Heart right ventricle (tissue), 16 donors: ENCODE measurements around the gene MC5R. TPM values are rescaled to one million over a fixed set of nuclear protein-coding genes. Genes with fewer than 3 reads are reported as not detected.

ENCODE experiments used
- ATAC-seq, 8 donors: fragments of 200-7000 bp; cut with Tn5 transposase; one replicate each; pipeline ENCODE4 v1.9.1; 2020; ENCODE audit warnings: mild to moderate bottlenecking in 8 of 8, moderate library complexity in 8 of 8, moderate number of reproducible peaks in 1 of 8
- DNase-seq, 2 donors: peaks; one replicate each; pipeline ENCODE4 v3.0.0-alpha.2; 2020
- H3K27ac ChIP-seq, 10 donors: fragments of 200-600 bp; sonication (generic) in 2 of 10; one replicate each; pipeline versions ENCODE4 v1.5.0 to v1.8.0; 2020 to 2022; ENCODE audit warnings: mild to moderate bottlenecking in 3 of 10
- H3K27me3 ChIP-seq, 7 donors: fragments of 200-600 bp; one replicate each; pipeline ENCODE4 v1.8.0; 2021 to 2022; ENCODE audit warnings: mild to moderate bottlenecking in 2 of 7
- H3K36me3 ChIP-seq, 9 donors: fragments of 200-600 bp; sonication (generic) in 1 of 9; one replicate each; pipeline versions ENCODE4 v1.5.0 to v1.8.0; 2020 to 2022; ENCODE audit warnings: mild to moderate bottlenecking in 2 of 9
- H3K4me1 ChIP-seq, 9 donors: fragments of 200-600 bp; sonication (generic) in 1 of 9; one replicate each; pipeline versions ENCODE4 v1.5.0 to v1.8.0; 2020 to 2022; ENCODE audit warnings: mild to moderate bottlenecking in 4 of 9
- H3K4me3 ChIP-seq, 10 donors: fragments of 200-600 bp; sonication (generic) in 2 of 10; one replicate each; pipeline versions ENCODE4 v1.5.0 to v1.8.0; 2020 to 2022; ENCODE audit warnings: mild to moderate bottlenecking in 7 of 10, moderate library complexity in 2 of 10
- H3K9me3 ChIP-seq, 11 donors: fragments of 200-600 bp in 10 of 11; sonication (generic) in 2 of 11; one replicate each; pipeline versions ENCODE4 v1.5.0 to v1.8.0; 2013 to 2022; ENCODE audit warnings: mild to moderate bottlenecking in 2 of 11, control low read depth in 1 of 11, moderate library complexity in 1 of 11
- WGBS, 2 donors: extraction: QIAGEN DNeasy Blood & Tissue Kit; methylation state at CpG; one replicate each; pipeline ENCODE4 v1.1.7; 2013; ENCODE audit warnings: inconsistent platforms in 1 of 2; 5-methylcytosine and 5-hydroxymethylcytosine counted together
- intact Hi-C, 10 donors: fragments of 100-400 bp; cut with DNase I; formaldehyde crosslinking; loops; one replicate each; pipeline versions ENCODE4 v1.11.1 to v1.14.2; 2022
- polyA plus RNA-seq, 2 donors: library from polyadenylated mRNA; stranded (reverse); fragments of 200-250 nt; gene quantifications; one replicate each; pipeline ENCODE4 v1.2.3, GENCODE V29; 2013
- total RNA-seq, 10 donors: library from RNA; stranded (reverse); fragmentation: NEBNext Ultra II Directional in 3 of 10; extraction: Animal tissue kit (Norgen Biotek cat#: 25700) in 3 of 10; gene quantifications; one replicate each; pipeline versions ENCODE4 v1.2.1 to v1.2.4, GENCODE V29; 2021 to 2023
- TF ChIP-seq, protein P1 (sequence below), 9 donors: fragments of 200-600 bp; sonication (generic) in 2 of 9; IDR thresholded peaks; one replicate each; pipeline versions ENCODE4 v1.5.0 to v1.8.0; 2021 to 2022; ENCODE audit warnings: antibody characterized with exemption in 9 of 9, mild to moderate bottlenecking in 5 of 9, moderate library complexity in 1 of 9
- donor health status: Arrhythmogenic right ventricular cardiomyopathy.
- donor health status: ischemic (EF 13 %, LVEDD 7.1; RV severe dilation, severe dysfunction).
- donor health status: healthy with polysubstance abuse.
- donor health status: DM: no; HTN: yes; CAD: no.
- donor health status: DM: no; HTN: no; CAD: no.
- donor health status: ischemic (EF 25% LVEDD 6.9; RV normal size, moderate dysfunction).
- donor health status: ischemic (EF 25% LVEDD 5.7; RV mildly dilated, moderate dysfunction).
- donor health status: healthy.
- donor health status: DM: yes; HTN: yes; CAD: no.
- donor health status: Ischemic cardiomyopathy.
- donor health status: ischemic (EF 35%, LVEDD 5.7; RV mildly dilated, moderate dysfunction).
- donor health status: nonischemic (EF 11% LVEDD 7.7; RV severe dilation, severe dysfunction).
- donor health status: DM: yes; HTN: yes; CAD: no.
- donor health status: PGD.
- donor health status: ischemic (EF 29% LVEDD 5.4; RV normal size, mild dysfunction).
- donor health status: nonischemic (EF 23%, LVEDD 6.1; RV moderate dilation, normal function).

The MC5R gene
- total and polyA plus RNA-seq, 12 donors: not detected

- Histone ChIP-seq H3K4me3 (no peak overlapping the region), H3K4me1 (no peaks in the 10 kb centered on the region), H3K36me3 (no peaks in the 10 kb centered on the region), H3K27ac (no peak overlapping the region), H3K27me3 (peaks cover 0 to 7% (median 0%) of the 10 kb centered on the region in 7 donors), H3K9me3 (no peaks in the 10 kb centered on the region)
- intact Hi-C loops: loop anchor here in 3 of 10 donors (10.0 kb wide), 5 partner anchors 255 to 605 kb away; partner anchors contain the start of gene LDLRAD4 (in 2 of the 3)
- TF ChIP-seq, protein P1, sequence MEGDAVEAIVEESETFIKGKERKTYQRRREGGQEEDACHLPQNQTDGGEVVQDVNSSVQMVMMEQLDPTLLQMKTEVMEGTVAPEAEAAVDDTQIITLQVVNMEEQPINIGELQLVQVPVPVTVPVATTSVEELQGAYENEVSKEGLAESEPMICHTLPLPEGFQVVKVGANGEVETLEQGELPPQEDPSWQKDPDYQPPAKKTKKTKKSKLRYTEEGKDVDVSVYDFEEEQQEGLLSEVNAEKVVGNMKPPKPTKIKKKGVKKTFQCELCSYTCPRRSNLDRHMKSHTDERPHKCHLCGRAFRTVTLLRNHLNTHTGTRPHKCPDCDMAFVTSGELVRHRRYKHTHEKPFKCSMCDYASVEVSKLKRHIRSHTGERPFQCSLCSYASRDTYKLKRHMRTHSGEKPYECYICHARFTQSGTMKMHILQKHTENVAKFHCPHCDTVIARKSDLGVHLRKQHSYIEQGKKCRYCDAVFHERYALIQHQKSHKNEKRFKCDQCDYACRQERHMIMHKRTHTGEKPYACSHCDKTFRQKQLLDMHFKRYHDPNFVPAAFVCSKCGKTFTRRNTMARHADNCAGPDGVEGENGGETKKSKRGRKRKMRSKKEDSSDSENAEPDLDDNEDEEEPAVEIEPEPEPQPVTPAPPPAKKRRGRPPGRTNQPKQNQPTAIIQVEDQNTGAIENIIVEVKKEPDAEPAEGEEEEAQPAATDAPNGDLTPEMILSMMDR (IDR thresholded peaks at IDR 0.05): no peak
- 41 to 57% methylated on average over 5 of the region's 5 CpGs for WGBS, 2 donors
- DNase-seq: no peak
- no peak for ATAC-seq
Observed at GRCh38 chr18:13809531-13810255, 14.3 kb upstream of the MC5R start.

DNA sequence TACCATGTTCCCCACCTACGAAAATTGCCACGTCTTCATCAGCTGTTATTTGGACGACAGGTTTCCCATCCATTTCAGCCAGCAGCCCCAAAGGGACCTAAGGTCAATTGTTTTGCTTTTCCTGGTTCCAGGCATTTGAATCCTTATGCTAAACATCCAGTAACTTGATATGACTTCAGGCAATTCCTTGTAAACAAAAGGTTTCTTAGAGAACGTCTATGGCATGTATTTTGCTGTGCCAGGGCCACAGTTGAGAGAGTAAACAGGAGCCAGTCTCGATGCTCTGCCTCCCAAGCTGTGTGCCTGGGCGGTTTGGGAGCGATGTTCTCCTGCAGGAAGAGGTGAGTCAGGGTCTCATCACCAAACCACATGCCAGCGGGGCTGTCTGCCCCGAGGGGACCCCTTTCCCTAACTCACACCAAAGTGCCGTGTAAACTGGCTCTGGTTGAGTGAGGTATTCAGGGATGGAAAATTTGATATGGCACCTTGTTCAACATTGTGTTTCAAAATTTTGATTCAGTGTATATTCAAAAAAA, 12.9 kb upstream of the MC5R start:
- intact Hi-C loops: loop anchor here in 1 of 10 donors (10.0 kb wide), 2 partner anchors 274 to 584 kb away; no protein-coding TSS in a partner anchor
- WGBS, 2 donors: 61 to 65% methylated on average over 10 of the region's 10 CpGs
- no peak for ATAC-seq
- no peaks in the 10 kb centered on the region for H3K4me1 ChIP-seq
- peaks cover 0 to 4% (median 0%) of the 10 kb centered on the region in 7 donors for H3K27me3 ChIP-seq
- no peak overlapping the region for H3K27ac ChIP-seq
- H3K36me3 ChIP-seq: no peaks in the 10 kb centered on the region
- TF ChIP-seq, protein P1 (IDR thresholded peaks at IDR 0.05): no peak
- H3K4me3 ChIP-seq: no peak overlapping the region
- H3K9me3 ChIP-seq: no peaks in the 10 kb centered on the region
- DNase-seq: no peak

- Histone ChIP-seq H3K4me1 (no peaks in the 10 kb centered on the region), H3K4me3 (no peak overlapping the region), H3K27ac (no peak overlapping the region), H3K36me3 (no peaks in the 10 kb centered on the region), H3K27me3 (peaks cover 0 to 4% (median 0%) of the 10 kb centered on the region in 7 donors), H3K9me3 (no peaks in the 10 kb centered on the region)
- TF ChIP-seq, protein P1 (IDR thresholded peaks at IDR 0.05): no peak
- ATAC-seq (no peak), DNase-seq (no peak)
- intact Hi-C loops: loop anchor here in 1 of 10 donors (10.0 kb wide), 2 partner anchors 273 to 583 kb away; no protein-coding TSS in a partner anchor
- 59 to 65% methylated on average over 6 of the region's 6 CpGs for WGBS, 2 donors
Observed at GRCh38 chr18:13811993-13812392, 12.0 kb upstream of the MC5R start.

DNA sequence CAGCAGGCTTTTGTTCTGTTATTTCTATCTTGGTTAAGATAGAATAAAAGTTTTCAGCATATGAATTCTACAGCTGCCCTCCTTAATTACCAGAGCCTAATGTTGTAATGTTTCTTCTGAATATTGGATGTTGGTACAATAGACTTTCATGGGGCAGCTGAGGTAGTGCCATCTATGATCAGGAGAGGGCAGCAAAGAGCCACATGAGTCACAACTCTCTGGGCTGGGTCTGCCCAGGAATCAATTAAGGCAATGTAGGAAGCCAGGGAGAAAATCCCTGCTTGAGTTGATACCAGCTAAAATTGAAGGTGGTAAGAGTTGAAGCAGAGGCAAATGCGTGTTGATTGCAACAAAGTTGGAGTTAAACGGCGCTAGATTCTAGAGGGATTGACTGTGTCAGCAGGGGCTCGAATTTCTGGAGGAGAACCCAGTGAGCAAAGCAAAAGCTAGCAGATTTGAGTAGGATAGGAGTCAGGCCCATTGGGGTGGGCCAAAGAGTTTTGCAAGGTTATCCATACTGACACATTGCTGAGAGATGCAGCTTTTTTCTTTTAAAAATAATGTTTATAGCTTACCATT, 10.6 kb upstream of the MC5R start:
- peak; percentile 29 to 38 for DNase-seq
- H3K9me3 ChIP-seq: no peaks in the 10 kb centered on the region
- TF ChIP-seq, protein P1 (IDR thresholded peaks at IDR 0.05): peak; percentile 62 to 89 (median 87)
- peak; percentile 62 to 86 (median 76) for ATAC-seq
- no peak overlapping the region for H3K27ac ChIP-seq
- H3K36me3 ChIP-seq: no peaks in the 10 kb centered on the region
- WGBS, 2 donors: 24% methylated on average over 4 of the region's 4 CpGs
- H3K4me3 ChIP-seq: no peak overlapping the region
- no peaks in the 10 kb centered on the region for H3K4me1 ChIP-seq
- intact Hi-C loops: loop anchor here in 1 of 10 donors (10.0 kb wide), 2 partner anchors 271 to 581 kb away; no protein-coding TSS in a partner anchor
- peaks cover 0 to 4% (median 0%) of the 10 kb centered on the region in 7 donors for H3K27me3 ChIP-seq
